HG03520 (cell line): Measurements from ENCODE around the gene FGF10.

Experiments
- ATAC-seq: cut with Tn5 transposase; IDR thresholded peaks from one replicate; pipeline ENCODE4 v1.9.1; 2021; ENCODE audit warnings: mild to moderate bottlenecking, moderate library complexity; ENCODE audit not compliant: unreplicated experiment

FGF10 gene

GRCh38 chr5:44358421-44358820 is 30.8 kb downstream of the FGF10 start:
- ATAC-seq = no peak

DNA sequence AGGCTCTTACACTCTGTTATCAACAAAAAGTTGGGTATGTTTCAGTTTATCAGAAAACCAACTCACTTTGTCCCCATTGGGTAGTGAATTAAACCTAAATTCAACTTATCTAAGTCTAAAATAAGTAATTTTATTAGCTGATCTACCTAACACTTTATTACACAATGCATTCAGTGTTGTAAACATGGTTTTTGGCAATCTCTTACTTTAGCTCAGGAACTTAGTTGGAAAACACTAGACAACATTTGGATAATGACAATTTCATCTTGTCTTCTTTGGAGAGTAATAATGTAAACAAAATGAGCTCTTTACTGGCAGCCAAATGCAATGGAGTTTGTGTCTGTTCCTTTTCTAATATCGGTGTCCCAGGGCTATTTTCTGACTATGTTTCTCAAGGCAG is 33.0 kb downstream of the FGF10 start:
- no peak for ATAC-seq

DNA sequence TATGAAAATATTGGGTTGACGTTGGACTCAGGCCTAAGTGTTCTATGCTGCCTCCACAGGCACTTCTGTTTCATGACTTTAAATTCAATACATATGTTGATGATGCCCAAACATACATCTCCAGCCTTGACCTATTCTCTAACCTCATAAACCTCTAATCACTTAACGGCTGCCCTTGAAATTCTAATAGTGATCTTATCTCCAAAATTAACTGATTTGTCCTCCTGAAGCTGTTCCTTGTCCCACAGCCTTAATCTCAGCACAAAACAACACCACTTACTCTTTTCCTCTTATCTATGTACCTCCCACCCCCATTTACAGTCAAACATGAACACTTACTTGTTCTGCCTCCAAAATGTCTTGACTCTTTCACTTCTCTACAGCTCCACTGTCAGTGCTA is 43.3 kb downstream of the FGF10 start:
- no peak for ATAC-seq

GRCh38 chr5:44336708-44337107 is 52.5 kb downstream of the FGF10 start:
- ATAC-seq = no peak

- no peak for ATAC-seq
Measured at GRCh38 chr5:44334622-44335021, 54.6 kb downstream of the FGF10 start.

GRCh38 chr5:44332285-44332971 is 56.8 kb downstream of the FGF10 start:
- peak; percentile 51 for ATAC-seq

DNA sequence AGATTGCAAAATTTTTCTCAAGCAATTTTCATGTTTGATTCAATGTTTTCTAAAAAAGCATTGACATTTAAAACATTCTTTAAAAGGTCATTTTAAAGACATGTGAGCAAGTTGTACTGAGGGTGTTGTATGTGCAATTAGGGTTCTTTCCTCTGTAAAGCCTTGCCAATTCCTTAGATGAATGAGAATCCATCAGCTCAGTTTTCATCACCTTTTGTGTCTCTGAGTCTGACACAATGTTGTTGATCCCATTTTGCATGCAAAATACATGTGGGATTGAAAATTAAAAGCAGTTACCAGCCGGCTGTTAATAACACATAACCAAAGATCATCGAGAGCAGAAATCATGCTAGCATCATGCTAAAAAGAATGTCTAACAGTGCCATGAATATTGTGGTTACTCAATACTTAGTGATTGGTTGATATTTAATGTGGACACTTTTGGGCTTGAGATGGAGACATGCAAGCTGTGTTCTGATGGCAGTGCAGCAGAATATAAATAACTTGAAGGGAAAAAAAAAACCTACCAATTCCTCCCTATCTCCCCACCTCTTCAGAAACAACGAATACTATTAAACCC is 57.7 kb downstream of the FGF10 start:
- no peak for ATAC-seq

GRCh38 chr5:44329716-44330115 is 59.5 kb downstream of the FGF10 start:
- ATAC-seq = no peak

GRCh38 chr5:44321144-44321725 is 68.0 kb downstream of the FGF10 start:
- ATAC-seq = no peak

GRCh38 chr5:44320188-44320587 is 69.0 kb downstream of the FGF10 start:
- no peak for ATAC-seq

- ATAC-seq = no peak
Measured at GRCh38 chr5:44318883-44319282, 70.3 kb downstream of the FGF10 start.

DNA sequence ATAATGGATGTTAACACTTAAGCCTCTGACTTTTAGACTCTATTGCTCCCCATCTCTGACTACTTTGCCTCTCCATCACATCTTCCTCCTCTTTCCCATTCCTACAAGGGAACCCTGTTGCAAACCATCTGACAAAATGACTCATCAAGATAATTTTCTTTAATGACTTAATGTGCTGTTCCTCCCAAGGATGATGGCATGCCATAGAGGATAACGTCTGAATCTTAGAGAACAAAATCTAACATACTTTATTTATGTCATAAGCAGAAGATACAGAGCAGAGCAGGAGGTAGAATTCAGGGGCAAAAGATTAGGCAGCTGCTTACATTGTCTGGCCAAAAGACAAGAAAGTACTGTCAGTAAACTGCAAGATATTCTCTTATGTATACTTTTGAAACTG is 76.8 kb downstream of the FGF10 start:
- no peak for ATAC-seq

- ATAC-seq = no peak
Measured at GRCh38 chr5:44300551-44300950, 88.7 kb downstream of the FGF10 start.

GRCh38 chr5:44299394-44299793 is 89.8 kb downstream of the FGF10 start:
- ATAC-seq = no peak

- no peak for ATAC-seq
Measured at GRCh38 chr5:44294516-44294915, 94.7 kb downstream of the FGF10 start.

GRCh38 chr5:44292736-44293135 is 96.5 kb downstream of the FGF10 start:
- no peak for ATAC-seq

DNA sequence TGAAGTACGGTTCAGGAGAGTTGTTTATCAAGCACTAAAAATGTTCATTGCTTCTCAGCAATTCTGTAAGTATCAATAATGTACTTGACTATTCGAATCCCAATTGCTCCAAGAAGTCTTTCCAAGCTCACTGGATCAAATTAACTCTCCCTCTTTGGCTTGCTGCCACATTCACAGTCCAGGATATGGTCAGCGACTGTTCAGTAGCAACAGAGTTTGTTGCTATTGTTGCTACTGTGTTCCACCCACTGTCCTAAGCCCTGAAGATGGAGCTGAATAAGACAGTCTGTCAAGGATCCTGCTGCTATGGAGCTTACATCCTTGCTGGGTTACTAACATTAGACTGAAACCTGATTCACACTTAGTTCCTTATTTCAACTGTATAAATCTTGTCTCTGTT is 110.8 kb downstream of the FGF10 start:
- ATAC-seq = no peak

- no peak for ATAC-seq
Measured at GRCh38 chr5:44275908-44276307, 113.3 kb downstream of the FGF10 start.

GRCh38 chr5:44275329-44275728 is 113.9 kb downstream of the FGF10 start:
- ATAC-seq = no peak

GRCh38 chr5:44267909-44268308 is 121.3 kb downstream of the FGF10 start:
- ATAC-seq = no peak

DNA sequence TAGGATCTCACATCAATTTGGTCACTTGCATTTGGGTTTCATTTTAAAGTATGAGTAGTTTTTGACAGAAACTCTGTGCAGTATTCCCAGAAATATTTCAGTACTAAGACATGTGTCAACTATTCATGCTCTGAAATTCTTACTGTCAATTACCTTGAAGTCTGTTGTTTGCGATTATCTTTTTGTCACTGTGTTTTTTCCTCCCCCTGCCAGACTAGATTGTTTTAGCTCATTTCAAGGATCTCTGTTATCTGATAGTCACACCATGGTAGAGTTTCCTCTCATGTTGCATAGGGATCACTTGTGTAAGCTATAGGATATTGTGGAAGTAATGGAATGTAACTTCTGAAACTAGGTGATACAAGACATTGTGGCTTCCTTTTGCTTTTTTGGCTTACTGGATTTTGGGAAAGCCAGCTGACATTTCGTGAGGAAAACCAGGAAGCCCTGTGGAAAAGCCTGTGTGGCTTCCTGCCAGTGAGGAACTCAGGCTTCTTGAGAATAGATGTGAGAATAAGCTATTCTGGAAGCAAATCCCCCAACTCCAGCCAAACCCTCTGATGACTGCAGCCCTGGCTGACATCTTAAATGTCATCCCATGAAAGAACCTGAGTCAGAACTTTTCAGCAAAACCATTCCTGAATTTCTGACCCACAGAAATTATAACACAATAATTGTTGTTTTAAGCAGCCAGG is 122.2 kb downstream of the FGF10 start:
- ATAC-seq = no peak

DNA sequence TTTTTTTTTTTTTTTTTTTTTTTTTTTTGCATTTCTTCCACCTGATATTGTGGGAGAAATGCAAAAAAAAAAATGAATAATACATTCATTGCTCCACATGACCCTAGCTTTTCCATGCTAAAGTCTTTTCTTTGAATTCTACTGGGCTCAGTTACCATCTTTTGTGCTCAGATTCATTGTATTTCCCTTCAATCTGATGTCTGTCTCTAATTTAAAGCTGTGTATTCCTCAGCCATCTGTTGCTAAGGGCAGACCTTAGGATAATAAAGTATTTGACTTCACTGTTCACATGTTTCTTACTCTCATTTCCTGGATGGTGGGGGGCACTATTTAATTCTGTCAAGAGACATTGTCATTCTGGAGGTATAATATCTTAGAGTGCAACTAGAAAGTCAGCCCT is 123.5 kb downstream of the FGF10 start:
- no peak for ATAC-seq
